ENCODE results near the gene ZKSCAN2.

ZKSCAN2 gene

DNA sequence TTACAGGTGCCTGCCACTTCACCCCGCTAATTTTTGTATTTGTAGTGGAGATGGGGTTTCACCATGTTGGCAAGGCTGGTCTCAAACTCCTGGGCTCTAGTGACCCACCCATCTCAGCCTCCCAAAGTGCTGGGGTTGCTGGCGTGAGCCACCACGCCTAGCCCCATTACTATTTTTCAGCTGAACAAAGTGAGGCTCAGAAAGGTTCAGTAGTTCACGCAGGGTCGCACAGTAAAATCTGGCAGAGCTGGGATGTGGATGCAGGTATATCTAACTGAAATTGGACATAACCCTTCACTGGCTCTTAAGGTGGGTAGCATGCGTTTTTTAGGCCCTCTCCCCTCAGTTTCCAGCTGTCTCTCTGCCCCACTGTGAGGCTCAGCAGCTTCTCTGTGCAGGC, 33.7 kb downstream of the ZKSCAN2 start:
- no peak for DNase-seq (ENCODE audit: low read depth)

DNA sequence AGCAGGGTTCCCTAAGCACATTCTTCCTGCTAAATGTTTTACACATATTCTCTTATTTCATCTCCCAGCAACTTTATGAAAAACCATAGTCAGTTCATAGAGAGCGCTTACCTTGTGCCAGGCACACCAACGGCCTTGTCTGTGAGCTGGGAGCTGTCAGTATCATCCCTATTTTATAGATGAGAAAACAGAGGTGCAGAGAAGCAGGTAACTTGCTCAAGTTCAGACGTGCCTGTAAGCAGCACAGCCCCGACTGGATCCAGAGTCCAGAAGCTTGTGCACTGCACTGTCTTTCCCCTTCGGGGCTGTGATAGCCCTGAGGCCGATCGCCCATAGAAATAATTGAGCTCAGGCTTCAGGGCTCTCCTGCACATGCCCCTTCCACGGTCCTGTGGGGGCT, 34.7 kb downstream of the ZKSCAN2 start:
- DNase-seq (ENCODE audit: low read depth): no peak

DNA sequence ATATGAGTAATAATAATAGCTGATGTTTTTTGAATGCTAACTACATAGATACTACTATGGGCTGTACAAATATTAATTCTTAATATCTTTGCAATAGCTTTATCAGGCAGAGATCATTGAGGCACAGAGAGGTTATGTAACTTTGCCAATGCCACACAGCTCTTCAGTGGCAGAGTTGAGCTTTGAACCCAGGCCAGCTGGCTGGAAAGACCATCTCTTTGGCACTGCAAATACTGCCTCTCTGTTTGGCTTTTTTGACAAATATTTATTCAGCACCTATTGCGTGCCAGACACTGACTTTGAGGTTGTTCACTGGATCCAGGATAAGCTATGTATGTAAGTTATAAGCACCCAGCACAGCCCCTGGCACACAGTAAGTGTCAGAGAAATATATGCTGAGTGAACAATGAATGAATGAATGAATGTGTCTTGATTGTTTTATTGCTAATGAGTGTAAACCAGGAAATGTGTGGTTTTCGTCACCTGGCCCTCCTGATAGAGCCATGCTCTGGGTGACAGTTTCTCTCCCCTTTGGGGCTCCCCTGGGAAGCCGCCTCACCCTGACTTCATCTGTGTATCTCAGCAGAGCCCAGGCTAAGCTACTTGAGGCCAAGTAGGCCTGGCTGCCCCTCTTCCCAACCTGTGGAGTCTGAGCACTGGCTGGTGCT, 38.4 kb downstream of the ZKSCAN2 start:
- DNase-seq (ENCODE audit: low read depth): no peak

DNA sequence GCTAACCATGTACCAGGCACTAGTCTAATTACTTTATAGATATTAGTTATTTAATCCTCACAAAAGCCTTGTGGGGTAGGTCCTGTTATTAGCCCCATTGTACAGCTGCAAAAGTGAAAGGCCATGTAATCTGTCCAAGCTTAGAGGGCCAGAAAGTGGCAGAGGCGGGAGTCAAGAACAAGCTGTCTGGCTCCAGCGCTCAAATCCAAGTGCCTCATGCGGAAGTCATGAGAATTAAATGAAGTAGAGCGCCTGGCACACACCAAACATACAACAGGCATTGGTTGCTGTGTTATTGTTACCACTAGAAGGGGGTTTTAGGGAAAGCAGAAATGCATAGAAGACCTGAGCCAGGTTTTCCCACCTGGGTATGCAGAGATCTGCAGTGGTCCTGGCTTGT, 39.7 kb downstream of the ZKSCAN2 start:
- no peak for DNase-seq (ENCODE audit: low read depth)

DNA sequence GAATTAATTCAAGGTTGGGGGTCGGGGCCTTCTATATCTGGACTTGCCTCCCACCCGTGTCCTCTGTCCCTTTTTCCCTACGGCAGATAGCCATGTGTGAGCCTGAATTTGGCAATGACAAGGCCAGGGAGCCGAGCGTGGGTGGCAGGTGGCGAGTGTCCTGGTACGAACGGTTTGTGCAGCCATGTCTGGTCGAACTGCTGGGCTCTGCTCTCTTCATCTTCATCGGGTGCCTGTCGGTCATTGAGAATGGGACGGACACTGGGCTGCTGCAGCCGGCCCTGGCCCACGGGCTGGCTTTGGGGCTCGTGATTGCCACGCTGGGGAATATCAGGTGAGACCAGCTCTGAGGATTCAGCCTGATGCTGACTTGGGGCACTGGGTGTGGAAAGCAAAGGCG, 40.5 kb downstream of the ZKSCAN2 start:
- DNase-seq (ENCODE audit: low read depth): no peak

DNA sequence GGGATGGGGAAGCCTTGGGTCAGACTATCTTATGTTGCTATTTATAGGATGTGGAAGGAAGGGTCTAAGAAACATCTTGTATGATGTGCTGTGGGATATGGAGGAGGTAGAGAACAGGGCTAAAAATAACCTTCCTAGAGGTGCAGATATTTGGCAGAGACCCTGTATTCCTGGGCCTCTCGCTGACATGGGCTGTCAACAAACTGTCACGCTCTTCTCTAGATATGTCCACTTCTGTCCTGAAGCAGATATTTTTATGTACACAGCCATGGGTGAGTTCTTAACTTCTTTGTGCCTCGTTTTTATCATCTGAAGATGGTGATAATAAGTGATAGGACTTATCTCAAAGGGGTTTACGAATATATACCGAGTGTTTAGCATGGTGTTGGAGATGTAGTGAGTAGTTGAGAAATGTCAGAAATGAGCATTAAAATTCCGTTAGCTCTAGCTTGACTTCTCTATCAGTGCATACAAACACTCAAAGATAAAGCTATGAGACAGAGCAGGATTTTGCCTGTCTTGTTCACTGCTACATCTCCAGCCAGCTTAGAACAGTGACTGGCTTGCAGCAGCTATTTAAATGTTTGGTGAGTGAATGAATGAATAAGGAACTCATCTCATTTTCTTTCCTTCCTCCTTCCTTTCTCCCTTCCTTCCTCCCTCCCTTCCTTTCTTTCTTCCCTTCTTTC, 43.8 kb downstream of the ZKSCAN2 start:
- DNase-seq (ENCODE audit: low read depth): no peak

DNA sequence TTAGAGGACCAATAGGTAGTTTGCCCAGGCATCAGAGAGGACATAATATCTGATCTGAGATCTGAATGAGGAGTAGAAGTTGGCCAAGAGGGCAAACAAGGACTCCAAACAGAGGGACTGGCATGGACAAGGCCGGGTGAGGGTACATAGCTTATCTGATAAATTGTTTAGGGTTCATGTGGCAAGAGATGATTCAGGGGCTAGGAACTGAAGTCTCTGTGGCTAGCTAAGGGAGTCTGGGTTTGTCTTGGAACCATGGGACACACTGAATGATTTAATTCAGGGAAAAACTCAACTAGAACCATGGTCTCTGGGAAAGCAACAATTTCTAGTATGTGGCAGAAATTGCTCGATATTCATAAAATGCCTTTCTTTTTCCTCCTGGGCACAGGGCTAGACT, 45.0 kb downstream of the ZKSCAN2 start:
- DNase-seq (ENCODE audit: low read depth): no peak

DNA sequence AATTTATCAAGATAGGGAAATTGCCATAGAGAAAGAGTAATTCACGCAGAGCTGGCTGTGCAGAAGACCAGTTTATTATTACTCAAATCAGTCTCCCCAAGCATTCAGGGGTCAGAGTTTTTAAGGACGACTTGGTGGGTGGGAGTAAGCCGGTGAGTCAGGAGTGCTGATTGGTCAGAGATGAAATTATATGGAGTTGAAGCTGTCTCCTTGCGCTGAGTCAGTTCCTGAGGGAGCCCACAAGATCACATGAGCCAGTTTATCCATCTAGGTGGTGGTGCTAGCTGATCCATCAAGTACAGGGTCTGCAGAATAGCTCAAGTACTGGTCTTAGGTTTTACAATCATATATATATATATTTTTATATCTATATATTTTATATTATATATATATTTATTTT, 46.9 kb downstream of the ZKSCAN2 start:
- DNase-seq (ENCODE audit: low read depth): no peak

DNA sequence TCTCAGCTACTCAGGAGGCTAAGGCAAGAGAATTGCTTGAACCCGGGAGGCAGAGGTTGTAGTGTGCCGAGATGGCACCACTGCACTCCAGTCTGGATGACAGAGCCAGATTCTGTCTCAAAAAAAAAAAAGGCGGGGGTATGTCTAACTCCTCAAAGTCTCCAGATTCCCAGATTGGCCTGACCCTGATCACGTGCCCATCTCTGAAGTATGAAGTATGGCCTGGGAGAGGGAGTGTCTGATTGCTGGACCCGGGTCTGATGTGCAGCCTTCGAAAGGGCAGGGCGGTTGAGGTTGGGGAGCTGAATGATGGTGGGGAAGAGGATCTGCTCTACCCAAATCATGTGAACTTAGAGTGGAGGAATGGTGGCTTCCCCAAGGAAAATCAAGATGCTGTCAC, 58.2 kb downstream of the ZKSCAN2 start:
- no peak for DNase-seq (ENCODE audit: low read depth)

DNA sequence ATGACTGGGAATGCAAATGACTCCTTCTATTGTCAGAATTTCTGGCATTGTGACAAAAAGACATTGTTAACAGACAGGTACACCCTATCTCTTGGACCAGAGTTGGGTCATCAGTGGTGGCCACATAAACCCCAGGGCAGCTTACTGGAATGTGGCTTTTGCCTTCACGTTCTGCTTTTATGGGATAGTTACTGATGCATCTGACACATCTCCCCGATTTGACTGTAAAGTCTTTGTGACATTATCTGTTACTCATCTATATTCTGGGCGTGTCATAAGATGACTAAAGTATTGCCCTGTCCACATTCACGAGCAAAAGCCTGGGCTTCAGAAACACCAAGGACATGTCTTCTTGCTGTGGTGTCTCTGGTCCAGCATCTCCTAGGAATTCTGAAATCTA, 59.6 kb downstream of the ZKSCAN2 start:
- DNase-seq (ENCODE audit: low read depth): no peak

DNA sequence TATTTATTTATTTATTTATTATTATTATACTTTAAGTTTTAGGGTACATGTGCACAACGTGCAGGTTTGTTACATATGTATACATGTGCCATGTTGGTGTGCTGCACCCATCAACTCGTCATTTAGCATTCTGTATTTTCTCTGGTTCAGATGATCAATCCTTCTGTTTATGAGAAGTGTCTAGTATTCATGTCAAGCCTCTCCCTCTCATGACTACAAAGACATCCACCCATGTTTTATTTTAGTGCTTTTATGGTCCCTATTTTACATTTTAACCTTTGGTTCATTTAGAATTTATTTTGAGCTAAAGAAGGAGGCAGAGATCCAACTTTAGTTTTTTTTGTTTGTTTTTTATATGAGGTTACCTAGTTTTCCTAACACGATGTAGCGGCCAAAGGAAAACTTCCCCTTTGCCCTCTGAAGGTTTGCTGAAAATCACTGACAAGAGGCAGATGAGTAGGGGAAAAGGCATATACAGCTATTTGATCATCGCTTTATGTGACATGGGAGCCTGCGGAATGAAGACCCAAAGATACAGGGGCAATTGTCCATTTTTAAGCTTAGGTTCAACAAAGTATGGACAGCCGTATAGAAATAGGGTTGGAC, 63.3 kb downstream of the ZKSCAN2 start:
- no peak for DNase-seq (ENCODE audit: low read depth)

DNA sequence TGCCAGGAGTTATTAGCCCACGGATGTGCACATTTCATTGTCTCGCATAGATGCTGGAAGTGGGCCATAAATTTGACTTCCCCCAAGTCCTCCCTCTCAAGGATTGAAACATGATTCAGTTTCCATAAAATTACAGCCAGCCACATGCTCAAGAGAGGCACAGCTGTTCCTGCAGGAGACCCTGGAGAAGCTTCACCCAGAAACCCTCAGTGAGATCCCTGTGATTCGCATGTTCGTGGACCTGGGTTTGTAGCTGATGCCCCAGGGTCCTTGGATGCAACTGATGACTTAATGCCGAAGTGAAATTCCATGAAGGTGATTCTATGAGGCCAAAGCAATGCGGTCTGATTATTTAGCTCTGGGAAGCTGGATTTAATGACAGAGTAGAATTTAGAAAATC, 65.5 kb downstream of the ZKSCAN2 start:
- no peak for DNase-seq (ENCODE audit: low read depth)

DNA sequence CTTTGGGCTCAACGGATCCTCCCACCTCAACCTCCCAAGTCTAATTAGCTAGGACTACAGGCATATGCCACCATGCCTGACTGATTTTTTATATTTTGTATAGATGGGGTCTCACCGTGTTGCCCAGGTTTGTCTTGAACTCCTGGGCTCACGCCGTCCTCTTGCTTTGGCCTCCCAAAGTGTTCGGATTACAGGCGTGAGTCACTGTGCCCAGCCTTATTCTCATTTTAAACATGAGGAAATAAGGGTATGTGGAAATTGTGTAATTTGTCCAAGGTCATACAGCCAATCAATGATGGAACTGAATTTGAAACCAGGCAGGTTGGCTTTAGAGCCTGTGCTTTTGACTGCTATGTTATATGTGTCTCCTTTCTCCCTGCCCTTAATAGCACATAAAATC, 68.3 kb downstream of the ZKSCAN2 start:
- no peak for DNase-seq (ENCODE audit: low read depth)

DNA sequence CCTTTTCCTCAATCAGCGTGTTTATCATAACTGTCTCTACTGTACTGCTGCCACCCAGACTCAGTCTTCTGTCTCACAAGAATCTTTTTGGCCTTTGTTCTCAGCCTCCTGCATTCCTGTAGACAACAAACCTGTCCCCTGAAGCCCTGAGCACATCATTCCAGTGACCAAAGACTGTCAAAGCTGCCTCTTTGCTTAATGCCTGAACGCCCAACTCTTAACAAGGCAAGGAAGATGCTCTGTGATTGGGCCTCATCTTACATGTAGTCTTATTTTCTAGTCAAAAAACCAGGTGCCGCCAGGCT, 70.2 kb downstream of the ZKSCAN2 start:
- no peak for DNase-seq (ENCODE audit: low read depth)
